OCI-LY7 (cell line): ENCODE data around the gene RPS14. TPM values are rescaled to one million over a fixed set of nuclear protein-coding genes. Genes with fewer than 3 reads are reported as not detected.
A peak's percentile ranks its signal among the peaks of the same experiment; 100 is the strongest.

ENCODE experiments used
- BruUV-seq: library from RNA; stranded (reverse); fragments of 400-500 nt; replicated peaks from 2 replicates; lab custom pipeline; 2021; lab: Mats Ljungman, UMichigan
- CTCF ChIA-PET: fragments of 300-600 bp; sonication (Branson Sonifier 250); formaldehyde crosslinking; loops from one replicate; lab custom pipeline; 2022; ENCODE audit warnings: antibody characterized with exemption; ENCODE audit not compliant: unreplicated experiment; lab: Charles Lee
- POLR2A ChIA-PET: fragments of 300-600 bp; sonication (Branson Sonifier 250); formaldehyde crosslinking; loops from one replicate; lab custom pipeline; 2022; ENCODE audit warnings: antibody characterized with exemption; lab: Charles Lee
- DNase-seq: peaks from one replicate; pipeline ENCODE4 v3.0.0-alpha.2; 2015; ENCODE audit warnings: low spot score
- H2AFZ ChIP-seq: fragments of 200-600 bp; sonication (generic), shearing (Covaris generic); 2 replicates; pipeline ENCODE4 v1.6.1; 2014; ENCODE audit warnings: mild to moderate bottlenecking, antibody characterized with exemption, low read length, moderate library complexity
- H3K27ac ChIP-seq: fragments of 200-600 bp; sonication (generic); 2 replicates; pipeline ENCODE4 v1.5.1; 2014; ENCODE audit warnings: mixed run types, low read depth, mild to moderate bottlenecking, moderate library complexity, low read length, inconsistent platforms; ENCODE audit not compliant: poor library complexity, severe bottlenecking
- H3K36me3 ChIP-seq: fragments of 200-600 bp; sonication (generic); 2 replicates; pipeline ENCODE4 v1.6.1; 2014; ENCODE audit warnings: mild to moderate bottlenecking, antibody characterized with exemption, low read length, moderate library complexity, mixed read lengths; ENCODE audit not compliant: insufficient read depth
- H3K4me1 ChIP-seq: fragments of 200-600 bp; sonication (generic); 2 replicates; pipeline ENCODE4 v1.5.1; 2014; ENCODE audit warnings: mild to moderate bottlenecking, low read length; ENCODE audit not compliant: insufficient read depth, poor library complexity, severe bottlenecking
- H3K4me2 ChIP-seq: fragments of 200-600 bp; sonication (generic); 2 replicates; pipeline ENCODE4 v1.6.1; 2014; ENCODE audit warnings: mild to moderate bottlenecking, low read length
- H3K4me3 ChIP-seq: fragments of 200-600 bp; sonication (generic); 2 replicates; pipeline ENCODE4 v1.5.1; 2014; ENCODE audit warnings: mild to moderate bottlenecking, low read depth, low read length; ENCODE audit not compliant: poor library complexity, severe bottlenecking
- H3K79me2 ChIP-seq: fragments of 200-600 bp; sonication (generic); 2 replicates; pipeline ENCODE4 v1.6.1; 2016; ENCODE audit warnings: low read depth, mild to moderate bottlenecking, low read length, moderate library complexity, mixed read lengths; ENCODE audit not compliant: insufficient read depth
- H3K9me2 ChIP-seq: fragments of 200-600 bp; sonication (generic); 2 replicates; pipeline ENCODE4 v1.6.1; 2016; ENCODE audit warnings: mild to moderate bottlenecking, low read length, mixed read lengths; ENCODE audit not compliant: insufficient read depth
- H3K9me3 ChIP-seq: fragments of 200-600 bp; sonication (generic); 2 replicates; pipeline ENCODE4 v1.6.1; 2014; ENCODE audit warnings: mild to moderate bottlenecking, mixed run types, low read length, mixed read lengths
- H4K20me1 ChIP-seq: fragments of 200-600 bp; sonication (generic); 2 replicates; pipeline ENCODE4 v1.6.1; 2014; ENCODE audit warnings: mild to moderate bottlenecking, antibody characterized with exemption, low read length, moderate library complexity, mixed read lengths; ENCODE audit not compliant: insufficient read depth
- CTCF ChIP-seq: fragments of 200-600 bp; sonication (generic); conservative IDR thresholded peaks from 2 replicates; pipeline ENCODE4 v1.5.1; 2014; ENCODE audit warnings: mild to moderate bottlenecking, antibody characterized with exemption, low read length, moderate library complexity, mixed read lengths
- EZH2phosphoT487 ChIP-seq: fragments of 200-600 bp; sonication (generic); IDR thresholded peaks from 2 replicates; pipeline ENCODE4 v1.6.1; 2018; ENCODE audit warnings: low read depth, borderline replicate concordance, mild to moderate bottlenecking, mixed run types, antibody characterized with exemption, low read length, moderate library complexity, mixed read lengths
- intact Hi-C: fragments of 100-400 bp; cut with micrococcal nuclease; formaldehyde crosslinking; loops from one replicate; pipeline ENCODE4 v1.10.0; 2022; ENCODE audit not compliant: unreplicated experiment
- total RNA-seq, 2 experiments: library from RNA; depleted of rRNA in 1 of 2; stranded (reverse); fragments of >200 nt in 1 of 2; shearing (Covaris generic) in 1 of 2; gene quantifications; 2 replicates each; pipeline ENCODE4 v1.2.3, GENCODE V29; 2014 to 2022

RPS14 gene
- total RNA-seq, 2 experiments from 2014 or later, result 2,281 to 2,304 TPM

- Histone ChIP-seq H3K9me2 (no peaks in the 10 kb centered on the region), H3K4me1 (peaks cover 21% of the 10 kb centered on the region), H4K20me1 (no peaks in the 10 kb centered on the region), H3K4me2 (no peak overlapping the region), H3K4me3 (no peak overlapping the region), H3K27ac (no peak overlapping the region), H3K9me3 (no peaks in the 10 kb centered on the region), H3K36me3 (no peaks in the 10 kb centered on the region), H2AFZ (no peak overlapping the region), H3K79me2 (no peaks in the 10 kb centered on the region)
- CTCF ChIA-PET, result interaction anchor here (0.6 kb wide), 1 partner anchor 24 kb away, joined by 3 read pairs; no protein-coding TSS in a partner anchor
- intact Hi-C loops, result no loop called here
- TF ChIP-seq EZH2phosphoT487 (no peak), CTCF (no peak)
- no TSS peak for BruUV-seq
- POLR2A ChIA-PET, result interaction anchor here (4.9 kb wide), 1 partner anchor 11 kb away, joined by 38 read pairs; the partner anchor contains the start of gene CD74
- no peak for DNase-seq
Measured at GRCh38 chr5:150422758-150423157, 26.8 kb downstream of the RPS14 start.

- Histone ChIP-seq H3K9me2 (no peaks in the 10 kb centered on the region), H3K4me1 (peaks cover 21% of the 10 kb centered on the region), H3K27ac (no peak overlapping the region), H3K4me2 (no peak overlapping the region), H3K36me3 (no peaks in the 10 kb centered on the region), H3K79me2 (no peaks in the 10 kb centered on the region), H3K9me3 (no peaks in the 10 kb centered on the region), H2AFZ (no peak overlapping the region), H4K20me1 (no peaks in the 10 kb centered on the region), H3K4me3 (no peak overlapping the region)
- DNase-seq, result no peak
- TF ChIP-seq CTCF (no peak), EZH2phosphoT487 (no peak)
- CTCF ChIA-PET, result no interaction called here
- intact Hi-C loops, result no loop called here
- no TSS peak for BruUV-seq
- POLR2A ChIA-PET, result interaction anchor here (4.9 kb wide), 1 partner anchor 11 kb away, joined by 38 read pairs; the partner anchor contains the start of gene CD74
Measured at GRCh38 chr5:150422075-150422474, 27.5 kb downstream of the RPS14 start.

GRCh38 chr5:150419630-150420270 lies 29.8 kb downstream of the RPS14 start:
- Histone ChIP-seq H3K4me3 (no peak overlapping the region), H3K79me2 (no peaks in the 10 kb centered on the region), H2AFZ (peak overlapping the region; percentile 74; the same call in 1 of the 2 replicates), H3K36me3 (no peaks in the 10 kb centered on the region), H3K9me2 (no peaks in the 10 kb centered on the region), H4K20me1 (no peaks in the 10 kb centered on the region), H3K4me2 (peak overlapping the region; percentile 55), H3K9me3 (no peaks in the 10 kb centered on the region), H3K4me1 (peaks cover 40% of the 10 kb centered on the region), H3K27ac (peak overlapping the region; percentile 18)
- ChIA-PET CTCF (no interaction called here), POLR2A (interaction anchor here (0.6 to 4.9 kb wide), 6 partner anchors 8 to 70 kb away, joined by 3 to 38 read pairs (median 5); partner anchors contain the start of gene CD74)
- TF ChIP-seq CTCF (no peak), EZH2phosphoT487 (no peak)
- DNase-seq, result peak; percentile 61
- BruUV-seq, result no TSS peak
- intact Hi-C loops, result no loop called here
